GM10266 (cell line): ENCODE results near the gene RIPPLY2.
"Not testable (repeated sequence)": the region's sequence is repeated elsewhere in the genome, so short reads cannot be mapped to it uniquely, and the experiment has no call there.

Experiments
- DNase-seq: peaks from one replicate; pipeline ENCODE4 v3.0.0; 2012; ENCODE audit errors: extremely low spot score
- TF ChIP-seq, protein P1 (sequence below): IDR thresholded peaks from 2 replicates; pipeline ENCODE4 v1.5.1; 2012; ENCODE audit warnings: mild to moderate bottlenecking, low read depth; ENCODE audit not compliant: control insufficient read depth, insufficient read depth; ENCODE audit errors: missing control alignments

The RIPPLY2 gene

DNA sequence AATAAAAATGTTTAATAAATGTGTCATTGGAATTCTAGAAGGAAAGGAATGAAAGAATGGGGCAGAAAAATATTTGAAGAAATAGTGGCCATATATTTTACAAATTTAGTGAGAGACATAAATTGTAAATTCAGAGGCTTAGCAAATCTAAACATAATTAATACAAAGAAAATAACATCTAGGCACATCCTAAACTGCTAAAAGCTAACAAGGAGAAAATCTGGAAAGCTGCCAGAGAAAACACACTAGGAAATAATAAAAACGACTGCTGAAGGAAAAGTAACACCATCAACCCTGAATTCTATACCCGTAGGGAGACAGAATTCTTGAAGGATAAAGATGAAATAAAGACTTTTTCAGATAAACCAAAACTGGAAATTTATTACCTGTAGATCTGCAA lies 30.1 kb downstream of the RIPPLY2 start:
- no peak for DNase-seq
- TF ChIP-seq, protein P1, sequence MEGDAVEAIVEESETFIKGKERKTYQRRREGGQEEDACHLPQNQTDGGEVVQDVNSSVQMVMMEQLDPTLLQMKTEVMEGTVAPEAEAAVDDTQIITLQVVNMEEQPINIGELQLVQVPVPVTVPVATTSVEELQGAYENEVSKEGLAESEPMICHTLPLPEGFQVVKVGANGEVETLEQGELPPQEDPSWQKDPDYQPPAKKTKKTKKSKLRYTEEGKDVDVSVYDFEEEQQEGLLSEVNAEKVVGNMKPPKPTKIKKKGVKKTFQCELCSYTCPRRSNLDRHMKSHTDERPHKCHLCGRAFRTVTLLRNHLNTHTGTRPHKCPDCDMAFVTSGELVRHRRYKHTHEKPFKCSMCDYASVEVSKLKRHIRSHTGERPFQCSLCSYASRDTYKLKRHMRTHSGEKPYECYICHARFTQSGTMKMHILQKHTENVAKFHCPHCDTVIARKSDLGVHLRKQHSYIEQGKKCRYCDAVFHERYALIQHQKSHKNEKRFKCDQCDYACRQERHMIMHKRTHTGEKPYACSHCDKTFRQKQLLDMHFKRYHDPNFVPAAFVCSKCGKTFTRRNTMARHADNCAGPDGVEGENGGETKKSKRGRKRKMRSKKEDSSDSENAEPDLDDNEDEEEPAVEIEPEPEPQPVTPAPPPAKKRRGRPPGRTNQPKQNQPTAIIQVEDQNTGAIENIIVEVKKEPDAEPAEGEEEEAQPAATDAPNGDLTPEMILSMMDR, result no peak

DNA sequence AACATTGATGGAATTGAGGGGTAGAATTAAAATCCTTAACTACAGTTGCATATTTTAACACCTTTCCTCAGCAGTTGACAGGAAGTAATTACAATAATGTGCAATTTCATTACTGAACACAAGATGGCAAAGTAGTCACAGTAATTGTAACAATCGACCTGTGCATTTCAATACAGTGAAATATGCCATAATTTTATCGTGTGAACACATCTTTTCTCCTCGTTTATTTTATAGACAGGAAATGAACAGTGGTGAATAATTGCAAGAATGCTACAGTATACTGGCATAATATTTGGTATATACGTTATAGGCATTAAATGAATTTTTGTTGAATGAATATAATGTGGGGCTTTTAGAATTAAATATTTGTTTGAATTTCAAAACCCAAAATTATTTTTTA lies 31.4 kb downstream of the RIPPLY2 start:
- peak; percentile 39 for DNase-seq
- TF ChIP-seq, protein P1, result peak; percentile 72

DNA sequence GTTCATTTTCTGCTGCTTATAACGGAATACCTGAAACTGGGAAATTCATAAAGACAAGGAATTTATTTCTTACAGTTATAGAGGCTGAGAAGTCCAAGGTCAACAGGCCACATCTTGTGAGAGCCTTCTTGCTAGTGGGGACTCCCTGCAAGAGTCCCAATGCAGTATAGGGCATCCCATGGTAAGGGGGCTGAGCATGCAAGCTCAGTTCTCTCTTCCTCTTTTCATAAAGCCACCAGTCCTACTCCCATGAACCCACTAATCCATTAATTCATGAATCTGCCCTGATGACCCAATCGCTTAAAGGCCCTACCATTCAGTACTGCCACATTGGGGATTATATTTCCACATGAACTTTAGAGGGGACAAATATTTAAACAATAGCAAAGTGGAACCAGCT lies 32.8 kb downstream of the RIPPLY2 start:
- DNase-seq, result no peak
- TF ChIP-seq, protein P1, result no peak

DNA sequence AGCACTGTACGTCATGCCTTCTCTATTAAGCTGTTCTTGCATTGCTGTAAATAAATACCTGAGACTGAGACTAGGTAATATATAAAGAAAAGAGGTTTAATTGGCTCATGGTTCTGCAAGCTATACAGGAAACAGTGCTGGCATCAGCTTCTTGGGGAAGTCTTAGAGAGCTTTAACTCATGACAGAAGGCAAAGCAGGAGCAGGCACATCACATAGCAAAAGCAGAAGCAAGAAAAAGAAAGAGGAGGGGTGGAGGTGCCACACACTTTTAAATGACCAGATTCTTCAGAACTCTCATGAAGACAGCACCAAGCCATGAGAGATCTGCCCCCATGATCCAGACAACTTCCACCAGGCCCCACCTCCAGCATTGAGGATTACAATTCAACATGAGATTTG lies 36.5 kb downstream of the RIPPLY2 start:
- TF ChIP-seq, protein P1, result no peak
- DNase-seq, result no peak

DNA sequence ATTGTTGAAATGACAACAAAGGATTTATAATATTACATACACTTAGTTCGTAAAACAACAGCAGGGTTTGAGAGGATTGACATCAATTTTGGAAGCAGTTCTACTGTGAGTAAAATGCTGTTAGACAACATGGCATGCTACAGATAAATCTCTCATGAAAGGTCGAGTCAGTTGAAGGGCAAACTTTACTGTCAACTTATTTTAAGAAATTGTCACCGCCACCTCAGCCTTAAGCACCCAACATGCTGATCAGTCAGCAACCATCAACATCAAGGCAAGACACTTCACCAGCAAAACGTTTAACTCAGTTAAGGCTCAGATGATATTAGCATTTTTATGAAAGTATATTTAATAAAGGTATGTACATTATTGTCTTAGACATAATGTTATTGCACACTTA lies 37.4 kb downstream of the RIPPLY2 start:
- TF ChIP-seq, protein P1, result no peak
- DNase-seq, result no peak

DNA sequence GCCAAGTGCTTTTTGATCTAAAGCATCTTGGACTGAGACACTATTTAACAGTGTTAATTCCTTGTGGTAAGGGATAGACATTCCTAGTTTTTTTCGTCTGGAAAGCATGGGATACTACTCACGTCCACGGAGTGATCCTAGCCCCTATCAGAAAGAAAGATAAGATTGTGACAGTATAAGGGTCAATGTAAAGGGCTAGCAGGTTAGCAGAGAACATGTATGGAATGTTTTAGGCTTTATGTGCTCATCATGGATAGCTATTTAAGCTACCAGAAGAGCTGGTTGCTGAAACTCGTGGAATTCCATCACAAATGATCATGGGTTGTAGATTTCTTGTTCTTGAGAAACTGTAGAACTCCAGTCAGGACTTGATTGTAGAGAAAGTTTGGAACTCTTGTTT lies 38.4 kb downstream of the RIPPLY2 start:
- no peak for DNase-seq
- TF ChIP-seq, protein P1, result no peak

DNA sequence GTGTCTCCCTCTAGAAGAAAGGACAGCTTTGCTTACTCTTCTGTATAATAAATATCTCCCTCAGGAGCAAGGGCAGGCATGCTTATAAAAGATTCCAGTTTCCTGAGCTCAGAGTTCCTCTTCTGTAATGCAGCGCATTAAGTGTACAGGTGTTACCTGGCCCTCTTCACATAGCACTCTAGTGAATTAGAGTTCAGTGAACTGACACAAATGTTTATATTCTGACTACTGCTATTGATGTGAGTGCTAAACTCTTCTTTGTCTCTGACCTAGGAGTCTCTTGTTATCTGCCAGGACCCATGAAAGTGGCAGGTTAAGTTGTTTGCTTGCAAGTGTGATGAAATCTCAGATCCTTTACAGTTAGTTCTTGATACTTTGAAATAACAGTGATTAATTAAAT lies 39.9 kb downstream of the RIPPLY2 start:
- no peak for DNase-seq
- TF ChIP-seq, protein P1, result no peak

DNA sequence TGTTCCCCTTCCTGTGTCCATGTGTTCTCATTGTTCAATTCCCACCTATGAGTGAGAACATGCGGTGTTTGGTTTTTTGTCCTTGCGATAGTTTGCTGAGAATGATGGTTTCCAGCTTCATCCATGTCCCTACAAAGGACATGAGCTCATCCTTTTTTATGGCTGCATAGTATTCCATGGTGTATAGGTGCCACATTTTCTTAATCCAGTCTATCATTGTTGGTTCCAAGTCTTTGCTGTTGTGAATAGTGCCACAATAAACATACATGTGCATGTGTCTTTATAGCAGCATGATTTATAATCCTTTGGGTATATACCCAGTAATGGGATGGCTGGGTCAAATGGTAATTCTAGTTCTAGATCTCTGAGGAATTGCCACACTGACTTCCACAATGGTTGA lies 43.9 kb downstream of the RIPPLY2 start:
- not testable (repeated sequence) for DNase-seq
